NB4 (cell line): ENCODE measurements around the gene CFAP20.

Experiments used
- MYC ChIP-seq: IDR thresholded peaks from 2 replicates; pipeline ENCODE4 v1.6.1; 2011; ENCODE audit warnings: low read depth, low read length
- TF ChIP-seq, protein P1 (sequence below): IDR thresholded peaks from one replicate; pipeline ENCODE4 v1.5.1; 2012; ENCODE audit warnings: low read depth, low read length

- TF ChIP-seq, protein P1, sequence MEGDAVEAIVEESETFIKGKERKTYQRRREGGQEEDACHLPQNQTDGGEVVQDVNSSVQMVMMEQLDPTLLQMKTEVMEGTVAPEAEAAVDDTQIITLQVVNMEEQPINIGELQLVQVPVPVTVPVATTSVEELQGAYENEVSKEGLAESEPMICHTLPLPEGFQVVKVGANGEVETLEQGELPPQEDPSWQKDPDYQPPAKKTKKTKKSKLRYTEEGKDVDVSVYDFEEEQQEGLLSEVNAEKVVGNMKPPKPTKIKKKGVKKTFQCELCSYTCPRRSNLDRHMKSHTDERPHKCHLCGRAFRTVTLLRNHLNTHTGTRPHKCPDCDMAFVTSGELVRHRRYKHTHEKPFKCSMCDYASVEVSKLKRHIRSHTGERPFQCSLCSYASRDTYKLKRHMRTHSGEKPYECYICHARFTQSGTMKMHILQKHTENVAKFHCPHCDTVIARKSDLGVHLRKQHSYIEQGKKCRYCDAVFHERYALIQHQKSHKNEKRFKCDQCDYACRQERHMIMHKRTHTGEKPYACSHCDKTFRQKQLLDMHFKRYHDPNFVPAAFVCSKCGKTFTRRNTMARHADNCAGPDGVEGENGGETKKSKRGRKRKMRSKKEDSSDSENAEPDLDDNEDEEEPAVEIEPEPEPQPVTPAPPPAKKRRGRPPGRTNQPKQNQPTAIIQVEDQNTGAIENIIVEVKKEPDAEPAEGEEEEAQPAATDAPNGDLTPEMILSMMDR, result no peak
- TF ChIP-seq MYC, result no peak
Observed at GRCh38 chr16:58121132-58121531, 8.0 kb downstream of the CFAP20 start.
